Loucy (cell line): ENCODE data around the gene ABTB2.

Experiments used
- H2AFZ ChIP-seq: fragments of 200-600 bp; sonication (generic); 2 replicates; pipeline ENCODE4 v1.6.0; 2016; ENCODE audit warnings: antibody characterized with exemption, mild to moderate bottlenecking, low read length, moderate library complexity
- H3F3A ChIP-seq: fragments of 200-600 bp; 2 replicates; pipeline ENCODE4 v1.6.0; 2016; ENCODE audit warnings: antibody characterized with exemption, low read depth, mild to moderate bottlenecking
- H3K27me3 ChIP-seq: fragments of 200-600 bp; sonication (generic); 2 replicates; pipeline ENCODE4 v1.6.1; 2014; ENCODE audit warnings: low read length, mild to moderate bottlenecking; ENCODE audit not compliant: insufficient read depth, poor library complexity, severe bottlenecking
- H3K36me3 ChIP-seq: fragments of 200-600 bp; sonication (generic); 2 replicates; pipeline ENCODE4 v1.6.1; 2016; ENCODE audit warnings: low read length; ENCODE audit not compliant: insufficient read depth
- H3K4me1 ChIP-seq: fragments of 200-600 bp; sonication (generic); 2 replicates; pipeline ENCODE4 v1.5.1; 2014; ENCODE audit warnings: low read length, mild to moderate bottlenecking; ENCODE audit not compliant: insufficient read depth, poor library complexity, severe bottlenecking
- H3K4me2 ChIP-seq: fragments of 200-600 bp; sonication (generic); 2 replicates; pipeline ENCODE4 v1.6.0; 2014; ENCODE audit warnings: antibody characterized with exemption, low read length, low read depth, mild to moderate bottlenecking; ENCODE audit not compliant: poor library complexity, severe bottlenecking
- H3K4me3 ChIP-seq: fragments of 200-600 bp; sonication (generic); 2 replicates; pipeline ENCODE4 v1.5.1; 2014; ENCODE audit warnings: low read length, mild to moderate bottlenecking, mixed read lengths; ENCODE audit not compliant: poor library complexity, severe bottlenecking
- H3K79me2 ChIP-seq: fragments of 200-600 bp; sonication (generic); 2 replicates; pipeline ENCODE4 v1.6.1; 2014; ENCODE audit warnings: low read length; ENCODE audit not compliant: insufficient read depth
- H3K9ac ChIP-seq: fragments of 200-600 bp; sonication (generic); 2 replicates; pipeline ENCODE4 v1.6.0; 2014; ENCODE audit warnings: mild to moderate bottlenecking, low read depth, low read length, moderate library complexity; ENCODE audit not compliant: poor library complexity, severe bottlenecking
- H3K9me2 ChIP-seq: fragments of 200-600 bp; sonication (generic); replicated peaks from 2 replicates; pipeline ENCODE4 v1.6.1; 2016; ENCODE audit warnings: low read depth, low read length, mixed read lengths
- H3K9me3 ChIP-seq: fragments of 200-600 bp; sonication (generic); 2 replicates; pipeline ENCODE4 v1.6.1; 2014; ENCODE audit warnings: mild to moderate bottlenecking, antibody characterized with exemption, low read length, low read depth; ENCODE audit not compliant: insufficient read depth
- H4K20me1 ChIP-seq: fragments of 200-600 bp; sonication (generic); 2 replicates; pipeline ENCODE4 v1.6.0; 2014; ENCODE audit warnings: antibody characterized with exemption, low read length, mild to moderate bottlenecking; ENCODE audit not compliant: insufficient read depth, poor library complexity, severe bottlenecking
- CTCF ChIP-seq: fragments of 200-600 bp; sonication (generic); conservative IDR thresholded peaks from 2 replicates; pipeline ENCODE4 v1.5.1; 2014; ENCODE audit warnings: mild to moderate bottlenecking, antibody characterized with exemption, low read length
- EZH2phosphoT487 ChIP-seq: fragments of 200-600 bp; IDR thresholded peaks from 2 replicates; pipeline ENCODE4 v1.6.1; 2018; ENCODE audit warnings: antibody characterized with exemption, mild to moderate bottlenecking, moderate library complexity, borderline replicate concordance

Gene ABTB2

GRCh38 chr11:34235591-34236071, 122.2 kb downstream of the ABTB2 start:
- Histone ChIP-seq H3K9me2 (no peaks in the 10 kb centered on the region), H2AFZ (no peak overlapping the region), H3K36me3 (no peaks in the 10 kb centered on the region), H3K79me2 (no peaks in the 10 kb centered on the region), H3K4me3 (no peak overlapping the region), H3K9me3 (no peaks in the 10 kb centered on the region), H3K4me2 (no peak overlapping the region), H4K20me1 (no peaks in the 10 kb centered on the region), H3F3A (no peaks in the 10 kb centered on the region), H3K4me1 (peaks cover 16% of the 10 kb centered on the region), H3K9ac (no peak overlapping the region), H3K27me3 (no peaks in the 10 kb centered on the region)
- no peak for TF ChIP-seq EZH2phosphoT487
- no peak for TF ChIP-seq CTCF

GRCh38 chr11:34235189-34235588, 122.6 kb downstream of the ABTB2 start:
- no peak overlapping the region for H2AFZ ChIP-seq
- TF ChIP-seq EZH2phosphoT487 (no peak), CTCF (no peak)
- H3K9me3 ChIP-seq = no peaks in the 10 kb centered on the region
- H3K9ac ChIP-seq = no peak overlapping the region
- H3K27me3 ChIP-seq = no peaks in the 10 kb centered on the region
- H3K4me3 ChIP-seq = no peak overlapping the region
- peaks cover 16% of the 10 kb centered on the region for H3K4me1 ChIP-seq
- H3K4me2 ChIP-seq = no peak overlapping the region
- H3F3A ChIP-seq = no peaks in the 10 kb centered on the region
- no peaks in the 10 kb centered on the region for H3K9me2 ChIP-seq
- H3K79me2 ChIP-seq = no peaks in the 10 kb centered on the region
- no peaks in the 10 kb centered on the region for H3K36me3 ChIP-seq
- no peaks in the 10 kb centered on the region for H4K20me1 ChIP-seq

- H3K36me3 ChIP-seq = no peaks in the 10 kb centered on the region
- H3F3A ChIP-seq = no peaks in the 10 kb centered on the region
- H2AFZ ChIP-seq = peak overlapping the region; percentile 82
- H3K9ac ChIP-seq = peak overlapping the region; percentile 55
- H3K79me2 ChIP-seq = no peaks in the 10 kb centered on the region
- H3K27me3 ChIP-seq = no peaks in the 10 kb centered on the region
- TF ChIP-seq EZH2phosphoT487 (no peak), CTCF (no peak)
- H3K4me1 ChIP-seq = peaks cover 16% of the 10 kb centered on the region
- peak overlapping the region; percentile 68 for H3K4me2 ChIP-seq
- H3K9me3 ChIP-seq = no peaks in the 10 kb centered on the region
- no peaks in the 10 kb centered on the region for H3K9me2 ChIP-seq
- H4K20me1 ChIP-seq = no peaks in the 10 kb centered on the region
- peak overlapping the region; percentile 32 for H3K4me3 ChIP-seq
Measured at GRCh38 chr11:34234086-34234740, 123.6 kb downstream of the ABTB2 start.
